H1 (cell line): Measurements from ENCODE around the gene HSF2. TPM values are rescaled to one million over a fixed set of nuclear protein-coding genes. Genes with fewer than 3 reads are reported as not detected.

Source experiments
- CTCF ChIA-PET: fragments of 300-600 bp; sonication (Branson Sonifier 250); formaldehyde crosslinking; loops from one replicate; lab custom pipeline; 2021; ENCODE audit not compliant: partially characterized antibody; lab: Charles Lee
- POLR2A ChIA-PET: fragments of 300-600 bp; sonication (Branson Sonifier 250); formaldehyde crosslinking; loops from one replicate; lab custom pipeline; 2021; ENCODE audit warnings: inconsistent platforms; ENCODE audit not compliant: partially characterized antibody; lab: Charles Lee
- DNase-seq, 2 experiments: peaks; one replicate each; pipeline versions ENCODE4 v3.0.0 to v3.0.0-alpha.2; 2010 to 2022; ENCODE audit warnings: low spot score in 2 of 2, low read depth in 1 of 2, mixed read lengths in 1 of 2
- FAIRE-seq: peaks from 2 replicates; lab custom pipeline; 2011; peaks lifted over from hg19 to GRCh38; lab: Jason Lieb, UNC
- H2AFZ ChIP-seq: 2 replicates; pipeline ENCODE4 v1.8.1; 2012; ENCODE audit warnings: low read length, inconsistent platforms
- H2AK5ac ChIP-seq: 2 replicates; pipeline ENCODE4 v1.6.1; 2013; ENCODE audit warnings: low read depth, low read length
- H2BK120ac ChIP-seq: replicated peaks from 2 replicates; pipeline ENCODE3; 2013; ENCODE audit warnings: low read depth, low read length, inconsistent platforms
- H2BK12ac ChIP-seq: 2 replicates; pipeline ENCODE4 v1.6.1; 2013; ENCODE audit warnings: low read depth, low read length
- H2BK15ac ChIP-seq: 2 replicates; pipeline ENCODE4 v1.6.1; 2013; ENCODE audit warnings: low read length
- H2BK20ac ChIP-seq: 2 replicates; pipeline ENCODE4 v1.6.1; 2013; ENCODE audit warnings: low read length
- H2BK5ac ChIP-seq: 2 replicates; pipeline ENCODE4 v1.6.1; 2013; ENCODE audit warnings: low read depth, low read length
- H3K14ac ChIP-seq: 2 replicates; pipeline ENCODE4 v1.6.1; 2013; ENCODE audit warnings: inconsistent platforms; ENCODE audit not compliant: insufficient read length
- H3K18ac ChIP-seq: 2 replicates; pipeline ENCODE4 v1.6.1; 2013; ENCODE audit warnings: low read length; ENCODE audit errors: extremely low read depth
- H3K23ac ChIP-seq: 2 replicates; pipeline ENCODE4 v1.6.1; 2013; ENCODE audit warnings: inconsistent platforms; ENCODE audit not compliant: insufficient read length
- H3K23me2 ChIP-seq: 2 replicates; pipeline ENCODE4 v1.6.1; 2013; ENCODE audit warnings: low read depth, low read length
- H3K27ac ChIP-seq: 2 replicates; pipeline ENCODE4 v1.6.1; 2011; ENCODE audit warnings: low read depth, low read length, inconsistent platforms
- H3K27me3 ChIP-seq, 4 experiments: replicated peaks in 1 of 4; 1 replicate in 1 of 4; 2 replicates in 3 of 4; pipeline versions ENCODE4 v1.6.1 to v1.8.1; 2011 to 2013; ENCODE audit warnings: low read length in 3 of 4, mild to moderate bottlenecking in 3 of 4, inconsistent platforms in 2 of 4, mixed read lengths in 2 of 4, moderate library complexity in 1 of 4; ENCODE audit not compliant: control insufficient read depth in 3 of 4, insufficient read depth in 3 of 4; ENCODE audit errors: extremely low read depth in 1 of 4
- H3K36me3 ChIP-seq, 4 experiments: 2 replicates each; pipeline versions ENCODE4 v1.6.1 to v1.8.1; 2011 to 2013; ENCODE audit warnings: mild to moderate bottlenecking in 4 of 4, low read length in 3 of 4, moderate library complexity in 2 of 4, control low read depth in 1 of 4, inconsistent platforms in 1 of 4; ENCODE audit not compliant: insufficient read depth in 4 of 4, control insufficient read depth in 2 of 4
- H3K4ac ChIP-seq: replicated peaks from 2 replicates; pipeline ENCODE3; 2013; ENCODE audit warnings: low read length, low read depth, mixed read lengths, inconsistent platforms; ENCODE audit not compliant: insufficient read length
- H3K4me1 ChIP-seq, 4 experiments: replicated peaks in 1 of 4; 1 replicate in 1 of 4; 2 replicates in 3 of 4; pipeline versions ENCODE4 v1.6.1 to v1.8.1; 2011 to 2013; ENCODE audit warnings: low read length in 3 of 4, inconsistent platforms in 2 of 4, mixed read lengths in 1 of 4; ENCODE audit not compliant: insufficient read depth in 4 of 4, control insufficient read depth in 3 of 4
- H3K4me2 ChIP-seq, 2 experiments: 2 replicates each; pipeline versions ENCODE4 v1.6.1 to v1.8.1; 2011 to 2013; ENCODE audit warnings: low read depth in 2 of 2, low read length in 2 of 2, control low read depth in 1 of 2, inconsistent platforms in 1 of 2, mild to moderate bottlenecking in 1 of 2; ENCODE audit not compliant: insufficient read depth in 1 of 2
- H3K4me3 ChIP-seq, 4 experiments: fragments of 200-600, 300-600 bp in 1 of 4; sonication (generic), shearing (Covaris generic), sonication (Bioruptor Twin) in 1 of 4; 2 replicates each; pipeline versions ENCODE4 v1.5.1 to v1.8.1; 2011 to 2016; ENCODE audit warnings: low read length in 4 of 4, low read depth in 3 of 4, control low read depth in 2 of 4, inconsistent platforms in 2 of 4, mild to moderate bottlenecking in 2 of 4, mixed read lengths in 1 of 4, moderate library complexity in 1 of 4; ENCODE audit not compliant: insufficient read depth in 2 of 4; ENCODE audit errors: extremely low read depth in 1 of 4
- H3K56ac ChIP-seq: replicated peaks from 2 replicates; pipeline ENCODE3; 2013; ENCODE audit warnings: low read depth, mild to moderate bottlenecking, mixed read lengths, low read length, inconsistent platforms; ENCODE audit not compliant: insufficient read length
- H3K79me1 ChIP-seq: 2 replicates; pipeline ENCODE4 v1.6.1; 2013; ENCODE audit warnings: low read depth, low read length, control low read depth
- H3K79me2 ChIP-seq, 2 experiments: 2 replicates each; pipeline versions ENCODE4 v1.6.1 to v1.8.1; 2012 to 2013; ENCODE audit warnings: low read length in 2 of 2, mild to moderate bottlenecking in 2 of 2, inconsistent platforms in 1 of 2; ENCODE audit not compliant: insufficient read depth in 2 of 2, control insufficient read depth in 1 of 2
- H3K9ac ChIP-seq, 4 experiments: replicated peaks in 1 of 4; 1 replicate in 1 of 4; 2 replicates in 3 of 4; pipeline versions ENCODE4 v1.6.1 to v1.8.1; 2011 to 2013; ENCODE audit warnings: low read depth in 3 of 4, low read length in 3 of 4, control low read depth in 2 of 4, mild to moderate bottlenecking in 2 of 4, moderate library complexity in 2 of 4, inconsistent platforms in 1 of 4; ENCODE audit errors: extremely low read depth in 1 of 4
- H3K9me3 ChIP-seq, 2 experiments: 2 replicates each; pipeline versions ENCODE4 v1.6.1 to v1.8.1; 2012 to 2013; ENCODE audit warnings: mild to moderate bottlenecking in 2 of 2, moderate library complexity in 2 of 2, control low read depth in 1 of 2, inconsistent platforms in 1 of 2, low read depth in 1 of 2, low read length in 1 of 2, mixed read lengths in 1 of 2; ENCODE audit not compliant: insufficient read depth in 2 of 2
- H4K20me1 ChIP-seq, 2 experiments: replicated peaks in 1 of 2; 2 replicates each; pipeline versions ENCODE3 to v1.8.1; 2011 to 2013; ENCODE audit warnings: inconsistent platforms in 2 of 2, low read length in 2 of 2, mild to moderate bottlenecking in 1 of 2; ENCODE audit not compliant: insufficient read depth in 2 of 2, control insufficient read depth in 1 of 2
- H4K5ac ChIP-seq: 2 replicates; pipeline ENCODE4 v1.6.1; 2013; ENCODE audit warnings: low read length, low read depth, mixed read lengths, inconsistent platforms; ENCODE audit not compliant: insufficient read length
- H4K8ac ChIP-seq: 2 replicates; pipeline ENCODE4 v1.8.0; 2013; ENCODE audit warnings: mild to moderate bottlenecking, moderate library complexity, low read length, inconsistent platforms; ENCODE audit not compliant: insufficient read depth; ENCODE audit errors: extremely low read depth
- H4K91ac ChIP-seq: replicated peaks from 2 replicates; pipeline ENCODE3; 2013; ENCODE audit warnings: low read length, mixed read lengths, inconsistent platforms; ENCODE audit not compliant: insufficient read length
- CBX8 ChIP-seq: fragments of 300-800, 300-1000 bp; sonication (generic); IDR thresholded peaks from 2 replicates; pipeline ENCODE4 v1.7.1; 2016; ENCODE audit warnings: low read depth, low read length, borderline replicate concordance
- CREB1 ChIP-seq: IDR thresholded peaks from 2 replicates; pipeline ENCODE4 v1.6.1; 2012; ENCODE audit warnings: inconsistent platforms
- CTCF ChIP-seq, 3 experiments: IDR thresholded peaks; 1 replicate in 2 of 3; 2 replicates in 1 of 3; pipeline versions ENCODE4 v1.5.1 to v1.6.1; 2011; ENCODE audit warnings: low read length in 3 of 3, mild to moderate bottlenecking in 3 of 3, inconsistent platforms in 2 of 3, low read depth in 1 of 3, moderate library complexity in 1 of 3; ENCODE audit not compliant: insufficient read depth in 1 of 3; ENCODE audit errors: control extremely low read depth in 1 of 3
- GABPA ChIP-seq: IDR thresholded peaks from 2 replicates; pipeline ENCODE4 v1.6.1; 2011; ENCODE audit warnings: mild to moderate bottlenecking, low read length, moderate library complexity, borderline replicate concordance; ENCODE audit not compliant: insufficient read depth
- GTF2F1 ChIP-seq: IDR thresholded peaks from 2 replicates; pipeline ENCODE4 v1.6.1; 2012; ENCODE audit warnings: low read depth, low read length, improper control_type of control experiment, borderline replicate concordance
- HDAC6 ChIP-seq: IDR thresholded peaks from one replicate; pipeline ENCODE4 v1.7.1; 2012; ENCODE audit warnings: low read depth, mild to moderate bottlenecking, inconsistent platforms, low read length, moderate library complexity
- KDM4A ChIP-seq: IDR thresholded peaks from one replicate; pipeline ENCODE4 v1.7.1; 2012; ENCODE audit warnings: low read depth, mild to moderate bottlenecking, moderate library complexity, low read length, inconsistent platforms; ENCODE audit not compliant: severe bottlenecking
- PHF8 ChIP-seq: fragments of 200-600 bp; sonication (generic); conservative IDR thresholded peaks from 2 replicates; pipeline ENCODE4 v1.7.1; 2012; ENCODE audit warnings: low read depth, mild to moderate bottlenecking, inconsistent platforms, low read length, moderate library complexity
- POU5F1 ChIP-seq: IDR thresholded peaks from 2 replicates; pipeline ENCODE4 v1.6.1; 2011; ENCODE audit warnings: low read depth, mild to moderate bottlenecking, low read length, moderate library complexity
- SIN3A ChIP-seq, 2 experiments: IDR thresholded peaks in 1 of 2; conservative IDR thresholded peaks in 1 of 2; 2 replicates each; pipeline ENCODE4 v1.6.1; 2011 to 2012; ENCODE audit warnings: low read length in 2 of 2, improper control_type of control experiment in 1 of 2, low read depth in 1 of 2, mild to moderate bottlenecking in 1 of 2
- TCF12 ChIP-seq: IDR thresholded peaks from 2 replicates; pipeline ENCODE4 v1.6.1; 2011; ENCODE audit warnings: low read depth, mild to moderate bottlenecking, low read length
- WGBS, 2 experiments: shearing (Covaris generic) in 1 of 2; methylation state at CpG; one replicate each; pipeline versions ENCODE4 v1.1.6 to v1.1.7; 2013 to 2015; ENCODE audit warnings: low lambda C conversion rate in 2 of 2, mixed read lengths in 2 of 2, inconsistent platforms in 1 of 2, low coverage in 1 of 2, missing lambda C conversion rate in 1 of 2; ENCODE audit not compliant: insufficient replicate concordance in 2 of 2, insufficient coverage in 1 of 2, insufficient read length in 1 of 2; ENCODE audit errors: extremely low coverage in 1 of 2, missing lambda C conversion rate in 1 of 2; 5-methylcytosine and 5-hydroxymethylcytosine counted together
- polyA plus RNA-seq, 7 experiments: library from polyadenylated mRNA; depleted of rRNA in 3 of 7; stranded (reverse) in 5 of 7; unstranded in 2 of 7; fragments of >200 nt in 5 of 7; fragments of 200-250 nt in 2 of 7; gene quantifications; 1 replicate in 5 of 7; 2 replicates in 1 of 7; 4 replicates in 1 of 7; pipeline versions ENCODE4 v1.2.1 to v1.2.3, GENCODE V29; 2011 to 2013; ENCODE audit warnings: missing spikeins in 2 of 7, mixed read lengths in 2 of 7
- total RNA-seq: library from RNA; stranded (reverse); fragmentation: NEBNext Ultra II Directional; extraction: Animal tissue kit (Norgen Biotek cat#: 25700); gene quantifications from 2 replicates; pipeline ENCODE4 v1.2.1, GENCODE V29; 2021

Gene HSF2
- total and polyA plus RNA-seq, 2 of the 8 experiments (the other 6 are each of a cell fraction or from before 2014, with no cell fraction given): 16.3 to 18.3 TPM

- no peak overlapping the region for H2BK20ac ChIP-seq
- no peak overlapping the region for H3K4me2 ChIP-seq
- no peak overlapping the region for H2AK5ac ChIP-seq
- DNase-seq: no peak
- H2BK15ac ChIP-seq: no peak overlapping the region
- no peak overlapping the region for H3K27ac ChIP-seq
- no peak overlapping the region for H2AFZ ChIP-seq
- H3K27me3 ChIP-seq: peaks cover 21 to 65% (median 45%) of the 10 kb centered on the region in 4 experiments
- no peaks in the 10 kb centered on the region for H3K36me3 ChIP-seq
- POLR2A ChIA-PET: no interaction called here
- H3K79me1 ChIP-seq: no peaks in the 10 kb centered on the region
- H3K23me2 ChIP-seq: no peaks in the 10 kb centered on the region
- H3K23ac ChIP-seq: no peak overlapping the region
- WGBS, 2 experiments: 80% methylated on average over 2 of the region's 2 CpGs; no CpG with 5 or more reads in 1 of the 2 experiments
- TF ChIP-seq HDAC6: no peak
- TF ChIP-seq SIN3A (conservative IDR thresholded peaks at IDR 0.05 in 1 of 2, IDR thresholded peaks at IDR 0.05 in 1 of 2; ENCODE audit: low read depth in 1 of 2, low read length in 2 of 2): no peak
- TF ChIP-seq GABPA: no peak
- TF ChIP-seq CREB1: no peak
- no peak for TF ChIP-seq CTCF (IDR thresholded peaks at IDR 0.05; ENCODE audit: control extremely low read depth in 1 of 3, insufficient read depth in 1 of 3, low read depth in 1 of 3, low read length in 3 of 3)
- no peak for TF ChIP-seq KDM4A
- no peak for TF ChIP-seq TCF12
- no peak for TF ChIP-seq GTF2F1
- no peak for TF ChIP-seq POU5F1
- no peak for TF ChIP-seq PHF8
- no peak for TF ChIP-seq CBX8
- TF ChIP-seq, all 59 proteins: peak for 0
- H3K4ac ChIP-seq: no peak overlapping the region
- no peaks in the 10 kb centered on the region for H3K79me2 ChIP-seq
- peaks cover 5 to 8% of the 10 kb centered on the region in 2 experiments for H4K20me1 ChIP-seq
- no peak overlapping the region for H3K14ac ChIP-seq
- no peak overlapping the region for H3K9ac ChIP-seq
- CTCF ChIA-PET: no interaction called here
- peaks cover 0 to 6% (median 0%) of the 10 kb centered on the region in 4 experiments; a peak in 1 of 7 replicates for H3K4me1 ChIP-seq
- H4K8ac ChIP-seq: no peak overlapping the region
- no peak overlapping the region for H3K18ac ChIP-seq
- no peak overlapping the region for H4K5ac ChIP-seq
- no peak for FAIRE-seq
- H3K9me3 ChIP-seq: no peaks in the 10 kb centered on the region
- H2BK12ac ChIP-seq: no peak overlapping the region
- H2BK5ac ChIP-seq: no peak overlapping the region
- H3K56ac ChIP-seq: no peak overlapping the region
- H2BK120ac ChIP-seq: no peak overlapping the region
- no peak overlapping the region for H4K91ac ChIP-seq
- H3K4me3 ChIP-seq: no peak overlapping the region
These were observed 10.5 kb upstream of the HSF2 start for GRCh38 chr6:122388945-122389344.
